Endothelial cell of umbilical vein (primary cell): Measurements from ENCODE around the gene CCN5. TPM values are rescaled to one million over a fixed set of nuclear protein-coding genes. Genes with fewer than 3 reads are reported as not detected.
A peak's percentile ranks its signal among the peaks of the same experiment; 100 is the strongest.

Experiments used
- BruUV-seq: library from RNA; stranded (reverse); fragments of 400-500 nt; replicated peaks from 2 replicates; lab custom pipeline; 2021; lab: Mats Ljungman, UMichigan
- CTCF ChIA-PET: fragments of 300-600, 350-600 bp; sonication (Branson Sonifier 250); formaldehyde crosslinking; loops from one replicate; lab custom pipeline; 2021; ENCODE audit warnings: antibody characterized with exemption, inconsistent platforms; lab: Charles Lee
- POLR2A ChIA-PET: fragments of 300-600, 350-600 bp; sonication (Branson Sonifier 250); formaldehyde crosslinking; loops from one replicate; lab custom pipeline; 2021; ENCODE audit warnings: antibody characterized with exemption, inconsistent platforms; lab: Charles Lee
- DNase-seq: peaks from one replicate; pipeline ENCODE4 v3.0.0-alpha.2; 2011; ENCODE audit warnings: low read depth, low spot score
- FAIRE-seq: peaks from 2 replicates; lab custom pipeline; 2011; peaks lifted over from hg19 to GRCh38; lab: Jason Lieb, UNC
- H2AFZ ChIP-seq: 2 replicates; pipeline ENCODE4 v1.6.0; 2012; ENCODE audit warnings: low read depth, low read length, control low read depth, inconsistent platforms
- H3K27ac ChIP-seq: 2 replicates; pipeline ENCODE4 v1.5.1; 2011; ENCODE audit warnings: low read depth, mild to moderate bottlenecking, control low read depth, low read length, moderate library complexity; ENCODE audit not compliant: insufficient read depth
- H3K27me3 ChIP-seq, 2 experiments: 2 replicates each; pipeline versions ENCODE4 v1.6.0 to v1.6.1; 2011; ENCODE audit warnings: low read length in 2 of 2, mixed read lengths in 1 of 2; ENCODE audit not compliant: control insufficient read depth in 2 of 2, insufficient read depth in 2 of 2
- H3K36me3 ChIP-seq, 2 experiments: 2 replicates in 1 of 2; 3 replicates in 1 of 2; pipeline ENCODE4 v1.5.1; 2011; ENCODE audit warnings: low read length in 2 of 2, mild to moderate bottlenecking in 1 of 2, moderate library complexity in 1 of 2; ENCODE audit not compliant: control insufficient read depth in 2 of 2, insufficient read depth in 2 of 2; ENCODE audit errors: extremely low read depth in 1 of 2
- H3K4me1 ChIP-seq: 3 replicates; pipeline ENCODE4 v1.5.1; 2011; ENCODE audit warnings: mild to moderate bottlenecking, low read length; ENCODE audit not compliant: control insufficient read depth, insufficient read depth; ENCODE audit errors: extremely low read depth
- H3K4me2 ChIP-seq: 2 replicates; pipeline ENCODE4 v1.6.1; 2011; ENCODE audit warnings: low read length, control low read depth, mixed read lengths; ENCODE audit not compliant: insufficient read depth
- H3K4me3 ChIP-seq, 3 experiments: fragments of 200-600 bp in 1 of 3; sonication (generic), shearing (Covaris generic) in 1 of 3; replicated peaks in 1 of 3; 2 replicates each; pipeline ENCODE4 v1.5.1; 2011 to 2016; ENCODE audit warnings: control low read depth in 3 of 3, low read length in 3 of 3, mild to moderate bottlenecking in 2 of 3, inconsistent platforms in 1 of 3, low read depth in 1 of 3, moderate library complexity in 1 of 3; ENCODE audit not compliant: insufficient read depth in 1 of 3
- H3K79me2 ChIP-seq: 2 replicates; pipeline ENCODE4 v1.6.0; 2012; ENCODE audit warnings: low read length, inconsistent platforms; ENCODE audit not compliant: control insufficient read depth, insufficient read depth
- H3K9ac ChIP-seq: replicated peaks from 2 replicates; pipeline ENCODE3; 2011; ENCODE audit warnings: low read length, control low read depth; ENCODE audit not compliant: insufficient read depth; ENCODE audit errors: extremely low read depth
- H3K9me1 ChIP-seq: replicated peaks from 3 replicates; pipeline ENCODE4 v1.6.0; 2011; ENCODE audit warnings: mild to moderate bottlenecking, low read length; ENCODE audit not compliant: control insufficient read depth, insufficient read depth; ENCODE audit errors: extremely low read depth
- H3K9me3 ChIP-seq: replicated peaks from 2 replicates; pipeline ENCODE4 v1.5.1; 2012; ENCODE audit warnings: low read length, inconsistent platforms; ENCODE audit not compliant: control insufficient read depth, insufficient read depth
- H4K20me1 ChIP-seq: replicated peaks from 2 replicates; pipeline ENCODE3; 2011; ENCODE audit warnings: mild to moderate bottlenecking, low read length; ENCODE audit not compliant: control insufficient read depth, insufficient read depth; ENCODE audit errors: extremely low read depth
- EZH2 ChIP-seq: IDR thresholded peaks from 2 replicates; pipeline ENCODE4 v1.6.1; 2012; ENCODE audit warnings: borderline replicate concordance, low read depth, mild to moderate bottlenecking, moderate library complexity, low read length, inconsistent platforms; ENCODE audit not compliant: severe bottlenecking
- FOS ChIP-seq: IDR thresholded peaks from 2 replicates; pipeline ENCODE4 v1.6.1; 2011; ENCODE audit warnings: mild to moderate bottlenecking, low read length, moderate library complexity, borderline replicate concordance; ENCODE audit not compliant: insufficient read depth
- POLR2A ChIP-seq: IDR thresholded peaks from 2 replicates; pipeline ENCODE4 v1.6.1; 2012; ENCODE audit warnings: low read depth, mild to moderate bottlenecking, control low read depth, low read length
- POLR2AphosphoS5 ChIP-seq: IDR thresholded peaks from 2 replicates; pipeline ENCODE4 v1.6.1; 2012; ENCODE audit warnings: low read depth, mild to moderate bottlenecking, control low read depth, low read length, moderate library complexity; ENCODE audit not compliant: insufficient read depth
- dilution Hi-C: fragments of 300-500 bp; cut with MboI; formaldehyde crosslinking; loops from one replicate; pipeline ENCODE4 v1.15.0; 2019; ENCODE audit warnings: low sequenced_read_pairs; ENCODE audit not compliant: extremely low pct_ligation_motif_present
- intact Hi-C: fragments of 100-400 bp; cut with micrococcal nuclease; formaldehyde crosslinking; loops from one replicate; pipeline ENCODE4 v1.10.0; 2022
- polyA plus RNA-seq, 4 experiments: library from polyadenylated mRNA; depleted of rRNA in 3 of 4; stranded (reverse) in 3 of 4; unstranded in 1 of 4; fragments of >200 nt; gene quantifications; 2 replicates each; pipeline versions ENCODE4 v1.2.1 to v1.2.3, GENCODE V29; 2011 to 2012; ENCODE audit warnings: missing spikeins in 1 of 4
- total RNA-seq: library from RNA; stranded (reverse); gene quantifications from 2 replicates; pipeline ENCODE4 v1.2.3, GENCODE V29; 2021

CCN5 gene
- total and polyA plus RNA-seq, 2 donors (not counting 3 experiments of a cell fraction or from before 2014, with no cell fraction given): 0.03 TPM; not detected in 1

DNA sequence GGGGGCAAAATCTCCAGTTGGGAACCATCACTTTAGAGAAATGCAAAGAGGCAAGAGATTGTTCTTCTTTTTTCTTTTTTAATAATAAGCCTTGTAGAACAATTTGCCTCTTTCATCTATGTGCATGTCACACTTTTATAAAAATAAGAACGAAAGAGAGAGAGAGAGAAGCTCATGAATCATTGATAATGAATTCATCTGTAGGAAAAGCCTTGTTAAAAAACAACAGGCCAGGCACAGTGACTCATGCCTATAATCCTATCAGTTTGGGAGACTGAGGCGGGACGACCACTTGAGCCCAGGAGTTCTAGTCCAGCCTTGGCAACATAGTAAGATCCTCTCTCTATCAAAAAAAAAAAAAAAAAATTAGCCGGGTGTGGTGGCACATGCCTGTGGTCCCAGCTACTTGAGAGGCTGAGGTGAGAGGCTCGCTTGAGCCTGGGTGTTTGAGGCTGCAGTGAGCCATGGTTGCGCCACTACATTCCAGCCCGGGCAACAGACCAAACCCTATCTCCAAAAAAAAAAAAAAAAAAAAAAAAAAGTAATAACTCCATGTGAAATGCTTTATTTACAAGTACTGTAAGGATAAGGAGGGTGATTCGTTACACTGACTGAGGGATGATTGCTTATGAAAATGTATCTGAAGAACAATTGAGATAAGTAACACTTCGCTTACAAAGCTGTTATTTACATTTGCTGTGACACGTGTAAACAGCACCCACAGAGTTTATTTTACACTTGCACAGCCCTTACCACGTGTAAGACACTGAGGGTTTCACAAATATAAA, 6.0 kb downstream of the CCN5 start:
- Histone ChIP-seq H3K4me3 (no peak overlapping the region), H3K4me2 (peak overlapping the region; percentile 12), H3K9ac (no peak overlapping the region), H3K36me3 (no peaks in the 10 kb centered on the region), H3K79me2 (no peaks in the 10 kb centered on the region), H3K9me1 (no peaks in the 10 kb centered on the region), H3K9me3 (no peaks in the 10 kb centered on the region), H3K27me3 (no peaks in the 10 kb centered on the region), H3K4me1 (peaks cover 16% of the 10 kb centered on the region), H3K27ac (no peak overlapping the region), H4K20me1 (no peaks in the 10 kb centered on the region), H2AFZ (no peak overlapping the region)
- TF ChIP-seq POLR2AphosphoS5 (no peak), FOS (peak; percentile 76)
- intact Hi-C loops (no loop called here), dilution Hi-C loops (no loop called here)
- FAIRE-seq (peak; percentile 62), DNase-seq (peak; percentile 46)
- no TSS peak for BruUV-seq
- ChIA-PET CTCF (interaction anchor here (0.9 to 2.5 kb wide), 5 partner anchors 9 to 32 kb away, joined by 3 to 11 read pairs (median 6); no protein-coding TSS in a partner anchor), POLR2A (interaction anchor here (0.7 kb wide), 1 partner anchor 28 kb away, joined by 7 read pairs; no protein-coding TSS in a partner anchor)

DNA sequence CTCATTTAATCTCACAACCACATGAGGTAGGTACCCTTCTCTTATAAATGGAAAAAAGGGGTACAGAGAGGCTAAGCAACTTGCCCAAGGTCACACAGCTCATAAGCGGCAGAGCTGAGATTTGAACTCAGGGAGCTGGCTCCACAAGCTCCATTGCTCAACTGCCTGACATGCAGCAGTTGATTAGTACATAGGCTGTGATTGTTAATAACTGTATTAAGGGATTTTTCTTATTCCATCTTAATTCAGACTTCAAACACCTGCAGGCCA, 6.6 kb downstream of the CCN5 start:
- no peaks in the 10 kb centered on the region for H4K20me1 ChIP-seq
- CTCF ChIA-PET: interaction anchor here (1.0 to 2.5 kb wide), 3 partner anchors 10 to 11 kb away, joined by 3 to 11 read pairs (median 6); no protein-coding TSS in a partner anchor
- no peak overlapping the region for H3K4me3 ChIP-seq
- H2AFZ ChIP-seq: no peak overlapping the region
- H3K4me1 ChIP-seq: peaks cover 16% of the 10 kb centered on the region
- H3K4me2 ChIP-seq: no peak overlapping the region
- no peaks in the 10 kb centered on the region for H3K9me3 ChIP-seq
- no peak overlapping the region for H3K9ac ChIP-seq
- DNase-seq: no peak
- no peaks in the 10 kb centered on the region for H3K36me3 ChIP-seq
- POLR2A ChIA-PET: no interaction called here
- intact Hi-C loops (no loop called here), dilution Hi-C loops (no loop called here)
- no peak for FAIRE-seq
- no peaks in the 10 kb centered on the region for H3K79me2 ChIP-seq
- H3K27me3 ChIP-seq: no peaks in the 10 kb centered on the region
- TF ChIP-seq FOS: no peak
- no peak for TF ChIP-seq POLR2AphosphoS5
- TF ChIP-seq POLR2A: no peak
- no peak for TF ChIP-seq EZH2
- no peak overlapping the region for H3K27ac ChIP-seq
- no peaks in the 10 kb centered on the region for H3K9me1 ChIP-seq
- no TSS peak for BruUV-seq
